Measurements from ENCODE around the gene AGPAT3. TPM values are rescaled to one million over a fixed set of nuclear protein-coding genes. Genes with fewer than 3 reads are reported as not detected.
A peak's percentile ranks its signal among the peaks of the same experiment; 100 is the strongest.

The AGPAT3 gene
- total RNA-seq, 1 donor from 2014 or later = 107 TPM

DNA sequence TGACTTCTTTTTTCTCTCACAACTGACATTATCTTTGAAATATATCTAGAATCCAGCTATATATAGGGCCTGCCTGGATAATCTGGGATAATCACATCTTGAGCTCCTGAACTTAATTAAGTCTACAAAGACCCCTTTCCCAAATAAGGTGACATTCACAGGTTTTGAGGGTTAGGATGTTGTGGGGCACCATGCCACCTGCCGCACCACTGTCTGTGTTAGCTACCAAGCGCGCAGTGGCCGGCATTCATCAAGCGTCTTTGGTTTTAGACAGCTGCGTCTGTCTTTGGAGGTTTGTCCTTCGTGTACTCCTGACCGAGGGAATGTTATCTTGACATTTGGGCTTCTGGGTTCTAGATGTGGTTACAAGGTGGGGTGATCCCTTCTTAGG is 154.5 kb downstream of the AGPAT3 start:
- DNase-seq (ENCODE audit: low spot score) = no peak

DNA sequence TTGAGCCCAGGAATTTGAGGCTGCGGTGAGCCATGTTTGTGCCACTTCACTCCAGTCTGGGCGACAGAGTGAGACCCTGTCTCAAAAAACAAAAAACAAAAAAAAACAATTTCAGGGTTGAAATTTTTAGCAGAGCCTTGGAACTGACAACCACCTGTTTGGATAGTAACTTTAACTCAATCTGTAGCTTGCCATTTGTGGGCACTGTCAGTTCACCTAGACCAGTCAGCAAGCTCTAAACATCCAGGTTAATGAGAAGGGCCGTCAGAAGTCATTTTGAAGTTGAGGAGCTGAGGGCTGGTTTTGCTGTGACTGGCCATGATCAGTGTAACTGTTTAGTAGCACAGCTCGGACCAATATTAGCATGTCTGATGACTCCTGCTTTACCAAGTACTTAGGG is 155.5 kb downstream of the AGPAT3 start:
- no peak for DNase-seq (ENCODE audit: low spot score)

DNA sequence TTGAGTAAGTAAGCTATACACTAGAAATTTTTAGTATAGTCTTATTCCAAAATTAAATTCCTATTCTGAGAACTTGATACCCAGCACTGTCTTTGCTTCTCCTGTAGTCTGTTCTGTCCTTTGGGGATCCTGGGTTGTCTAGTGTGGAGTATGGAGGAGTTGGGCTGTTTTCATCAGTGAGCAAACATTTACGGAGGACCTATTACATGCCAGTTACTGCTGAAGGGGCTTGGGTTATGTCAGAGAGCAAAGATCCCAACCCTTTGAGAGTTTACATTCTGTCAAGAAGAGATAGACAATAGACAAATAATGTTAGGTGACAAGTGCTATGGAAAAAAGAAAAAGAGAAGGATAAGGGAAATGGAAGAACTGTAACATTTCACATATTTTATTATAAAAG is 156.0 kb downstream of the AGPAT3 start:
- no peak for DNase-seq (ENCODE audit: low spot score)

DNA sequence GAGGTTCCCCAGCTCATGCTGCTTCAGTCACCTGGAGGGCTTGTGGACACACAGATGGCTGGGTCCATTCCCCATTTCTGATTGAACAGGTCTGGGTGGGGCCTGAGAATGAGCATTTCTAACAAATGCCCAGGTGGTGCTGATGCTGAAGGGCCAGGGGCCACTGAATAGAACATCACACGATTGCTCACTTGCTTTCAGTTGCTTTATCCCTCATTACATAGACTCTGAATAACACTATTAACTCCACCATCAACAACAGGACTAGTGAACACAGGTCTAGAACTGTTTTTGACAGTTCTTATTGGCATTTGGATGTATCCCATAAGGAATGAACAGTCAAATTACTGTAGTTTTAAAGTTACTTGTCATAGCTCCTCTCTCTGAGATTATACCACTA is 159.2 kb downstream of the AGPAT3 start:
- DNase-seq (ENCODE audit: low spot score) = no peak

DNA sequence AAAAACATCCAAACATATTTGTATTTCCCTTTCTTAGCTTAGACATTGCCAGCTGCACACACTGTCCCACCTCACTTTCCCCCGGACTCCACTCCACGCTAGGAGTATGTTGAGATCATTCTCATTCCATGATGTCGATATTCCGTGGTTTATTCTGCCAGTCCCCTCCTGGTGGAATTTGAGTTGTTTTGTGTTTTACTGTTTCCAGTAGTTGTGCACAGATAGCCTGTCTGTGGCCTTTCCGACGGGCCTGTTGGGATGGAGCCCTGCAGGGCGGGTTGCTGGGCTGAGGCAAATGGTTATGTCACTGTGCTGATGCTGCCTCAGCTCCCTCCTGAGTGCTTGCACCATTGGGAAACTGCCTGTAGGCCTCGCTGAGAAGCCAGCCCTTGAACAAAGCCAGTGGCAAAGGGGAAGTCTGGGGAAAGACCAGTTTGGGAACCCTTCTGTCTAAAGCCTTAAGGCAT is 159.9 kb downstream of the AGPAT3 start:
- peak; percentile 48 for DNase-seq (ENCODE audit: low spot score)

DNA sequence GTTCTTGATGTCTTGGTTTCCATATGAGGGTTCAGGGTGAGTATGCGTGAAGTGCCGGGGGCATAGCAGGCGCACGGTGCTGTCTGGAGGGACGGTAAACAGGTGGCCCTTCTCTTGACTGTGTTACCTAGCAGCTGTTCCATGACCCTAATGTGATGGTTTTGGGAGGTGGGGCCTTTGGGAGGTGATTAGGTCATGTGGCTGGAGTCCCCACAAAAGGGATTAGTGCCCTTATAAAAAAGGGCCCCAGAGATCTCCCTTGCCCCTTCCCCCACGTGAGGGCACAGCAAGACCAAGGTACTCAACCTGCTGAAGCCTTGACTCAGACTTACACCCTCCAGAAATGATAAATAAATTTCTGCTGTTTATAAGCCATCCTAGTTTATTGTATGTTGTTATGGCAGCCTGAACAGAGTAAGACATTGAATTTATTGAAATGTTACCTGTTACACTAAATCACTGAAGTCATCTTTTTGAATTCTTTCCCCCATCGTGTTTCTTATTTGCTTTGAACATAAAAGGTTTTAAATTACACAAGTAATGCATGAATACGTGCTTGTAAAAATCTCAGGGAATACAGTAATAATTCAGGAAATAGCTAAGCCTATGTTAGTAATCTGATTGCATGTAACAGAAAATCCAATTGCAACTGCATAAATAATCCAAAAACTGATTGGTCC is 162.7 kb downstream of the AGPAT3 start:
- DNase-seq (ENCODE audit: low spot score) = no peak

DNA sequence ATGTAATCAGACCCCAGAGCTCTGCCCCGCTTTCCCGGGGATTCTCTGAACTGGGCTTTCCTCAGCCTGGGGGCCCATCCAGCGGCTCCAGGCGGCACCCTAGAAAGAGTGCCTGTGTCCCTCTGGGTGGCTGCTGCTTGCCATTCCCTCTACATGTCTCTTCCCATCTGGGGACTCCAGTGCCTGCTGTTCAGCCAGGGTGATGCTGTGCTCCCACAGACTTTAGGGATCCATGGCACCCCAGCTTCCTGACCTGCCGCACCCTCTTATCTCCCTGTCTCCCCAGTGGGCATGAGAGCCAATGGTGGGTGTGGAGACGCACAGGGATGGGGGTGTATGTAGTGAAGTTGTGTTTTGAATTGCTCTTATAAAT is 163.2 kb downstream of the AGPAT3 start:
- no peak for DNase-seq (ENCODE audit: low spot score)

DNA sequence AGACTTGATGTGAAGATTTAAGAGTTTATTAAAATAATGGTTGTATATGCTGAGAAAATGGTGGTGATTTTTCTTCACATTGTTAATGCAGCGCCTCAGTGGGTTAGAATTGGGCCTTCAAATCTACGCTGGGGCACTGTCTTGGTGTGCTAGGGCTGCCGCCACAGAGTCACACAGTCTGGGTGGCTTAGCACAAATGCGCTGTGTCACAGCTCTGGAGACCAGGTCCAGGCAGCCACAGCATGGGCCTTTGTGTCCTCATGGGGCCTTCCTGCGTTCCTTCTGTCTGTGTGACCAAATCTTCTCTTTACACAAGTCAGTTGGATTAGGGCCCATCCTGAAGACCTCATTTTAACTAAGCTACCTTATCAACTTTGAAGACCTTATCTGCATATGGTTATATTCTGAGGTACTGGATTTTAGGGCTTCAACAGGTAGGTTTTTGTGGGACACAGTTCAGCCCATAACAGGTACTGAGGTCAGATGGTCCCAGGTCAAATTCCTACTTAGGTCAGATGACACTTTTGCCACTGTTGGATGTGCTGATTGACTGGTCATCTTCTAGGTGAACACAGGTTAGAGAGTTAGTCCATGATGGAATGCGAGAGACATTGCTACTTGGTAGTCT is 164.6 kb downstream of the AGPAT3 start:
- DNase-seq (ENCODE audit: low spot score) = no peak

DNA sequence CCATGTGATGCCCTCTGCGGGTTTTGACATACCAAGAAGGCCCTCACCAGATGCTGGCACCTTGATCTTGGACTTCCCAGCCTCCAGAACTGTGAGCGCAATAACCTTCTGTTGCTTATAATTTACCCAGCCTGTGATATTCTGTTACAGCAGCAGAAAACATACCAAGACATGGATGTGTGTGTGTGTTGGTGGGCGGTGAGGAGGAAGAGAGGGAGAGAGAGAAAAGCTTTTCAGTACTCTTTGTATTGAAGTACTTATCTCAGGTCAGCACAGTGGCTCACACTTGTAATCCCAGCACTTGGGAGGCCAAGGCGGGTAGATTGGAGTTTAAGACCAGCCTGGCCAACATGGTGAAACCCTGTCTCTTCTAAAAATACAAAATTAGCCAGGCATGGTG is 170.2 kb downstream of the AGPAT3 start:
- no peak for DNase-seq (ENCODE audit: low spot score)

Other genes starting within 250 kb of the AGPAT3 start
- 0.26 TPM for gene HSF2BP, start 205.7 kb upstream of the AGPAT3 start, total RNA-seq
- gene RRP1B, start 205.7 kb upstream of the AGPAT3 start, total RNA-seq = 16.5 TPM
- 188 TPM for gene PDXK, start 146.1 kb upstream of the AGPAT3 start, total RNA-seq
- gene CSTB, start 88.9 kb upstream of the AGPAT3 start, total RNA-seq = 68.2 TPM
- 19.2 TPM for gene RRP1, start 75.6 kb upstream of the AGPAT3 start, total RNA-seq
- 37.0 TPM for gene TRAPPC10, start 147.1 kb downstream of the AGPAT3 start, total RNA-seq
- 6.2 TPM for gene PWP2, start 242.2 kb downstream of the AGPAT3 start, total RNA-seq

Data from mucosa of gallbladder (tissue), 1 donor.